Superior temporal gyrus (tissue), 1 donor: Measurements from ENCODE around the gene LRP1-AS.

Source experiments
- DNase-seq: peaks from one replicate; pipeline ENCODE4 v3.0.0-alpha.2; 2016; ENCODE audit errors: extremely low spot score

LRP1-AS gene

GRCh38 chr12:57098546-57098945, 48.9 kb downstream of the LRP1-AS start:
- no peak for DNase-seq

- DNase-seq = no peak
These were observed 49.9 kb downstream of the LRP1-AS start for GRCh38 chr12:57097554-57097835.

- no peak for DNase-seq
These were observed 50.5 kb downstream of the LRP1-AS start for GRCh38 chr12:57096748-57097553.

- no peak for DNase-seq
These were observed 51.3 kb downstream of the LRP1-AS start for GRCh38 chr12:57096099-57096572.

GRCh38 chr12:57095440-57095839, 52.0 kb downstream of the LRP1-AS start:
- DNase-seq = no peak
